ENCODE results near the gene HSPA12B. TPM values are rescaled to one million over a fixed set of nuclear protein-coding genes. Genes with fewer than 3 reads are reported as not detected.

HSPA12B gene, protein sequence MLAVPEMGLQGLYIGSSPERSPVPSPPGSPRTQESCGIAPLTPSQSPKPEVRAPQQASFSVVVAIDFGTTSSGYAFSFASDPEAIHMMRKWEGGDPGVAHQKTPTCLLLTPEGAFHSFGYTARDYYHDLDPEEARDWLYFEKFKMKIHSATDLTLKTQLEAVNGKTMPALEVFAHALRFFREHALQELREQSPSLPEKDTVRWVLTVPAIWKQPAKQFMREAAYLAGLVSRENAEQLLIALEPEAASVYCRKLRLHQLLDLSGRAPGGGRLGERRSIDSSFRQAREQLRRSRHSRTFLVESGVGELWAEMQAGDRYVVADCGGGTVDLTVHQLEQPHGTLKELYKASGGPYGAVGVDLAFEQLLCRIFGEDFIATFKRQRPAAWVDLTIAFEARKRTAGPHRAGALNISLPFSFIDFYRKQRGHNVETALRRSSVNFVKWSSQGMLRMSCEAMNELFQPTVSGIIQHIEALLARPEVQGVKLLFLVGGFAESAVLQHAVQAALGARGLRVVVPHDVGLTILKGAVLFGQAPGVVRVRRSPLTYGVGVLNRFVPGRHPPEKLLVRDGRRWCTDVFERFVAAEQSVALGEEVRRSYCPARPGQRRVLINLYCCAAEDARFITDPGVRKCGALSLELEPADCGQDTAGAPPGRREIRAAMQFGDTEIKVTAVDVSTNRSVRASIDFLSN
- 10 to 100 TPM in 2 of 4 donors, 1 to 10 TPM in 2; 7.7 to 58.2 (median 19.3) TPM for total RNA-seq

DNA sequence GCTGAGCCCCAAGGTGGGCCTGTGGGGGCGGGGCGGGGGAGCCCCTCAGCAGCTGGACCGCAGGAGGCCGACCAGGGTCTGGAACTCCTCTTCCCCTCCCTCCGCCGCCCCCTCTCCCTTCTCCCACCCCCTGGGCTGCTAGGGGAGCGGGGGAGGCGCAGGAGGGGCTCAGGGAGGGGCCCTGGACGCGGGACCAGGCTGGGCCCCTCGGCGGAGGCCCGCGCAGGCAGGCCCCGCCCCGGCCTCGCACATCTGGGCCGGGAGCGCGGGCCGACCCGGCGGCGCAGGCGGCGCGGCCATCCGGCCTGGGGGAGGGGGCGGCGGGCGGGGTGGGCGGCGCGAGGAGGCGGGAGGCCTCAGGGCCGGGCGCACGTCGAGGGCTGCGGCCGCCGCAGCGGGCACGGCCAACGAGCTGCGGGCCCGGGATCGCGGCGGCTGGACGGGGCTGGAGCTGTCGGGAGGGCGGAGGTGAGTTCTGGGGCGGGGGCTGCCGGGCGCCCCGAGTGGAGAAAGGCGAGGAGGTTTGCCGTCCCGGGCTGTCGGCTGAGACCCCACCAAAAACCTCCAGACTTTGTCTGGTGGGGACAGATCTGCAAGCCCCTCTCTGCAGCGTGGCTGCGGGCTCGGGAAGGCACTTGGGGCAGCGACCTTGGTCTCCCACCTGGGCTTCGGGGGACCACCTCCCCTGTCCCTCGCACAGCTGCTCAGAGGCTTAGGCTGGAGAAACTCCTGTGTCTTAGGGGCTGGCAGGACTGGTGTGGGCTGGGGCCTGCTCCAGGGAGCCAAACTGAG, at the start of gene HSPA12B:
Gene HSPA12B, plus strand, starts transcription at position 359 of the 792 bp plus-strand sequence. CDS start 5,990 bp downstream, outside the sequence.
- TF ChIP-seq, protein P1, sequence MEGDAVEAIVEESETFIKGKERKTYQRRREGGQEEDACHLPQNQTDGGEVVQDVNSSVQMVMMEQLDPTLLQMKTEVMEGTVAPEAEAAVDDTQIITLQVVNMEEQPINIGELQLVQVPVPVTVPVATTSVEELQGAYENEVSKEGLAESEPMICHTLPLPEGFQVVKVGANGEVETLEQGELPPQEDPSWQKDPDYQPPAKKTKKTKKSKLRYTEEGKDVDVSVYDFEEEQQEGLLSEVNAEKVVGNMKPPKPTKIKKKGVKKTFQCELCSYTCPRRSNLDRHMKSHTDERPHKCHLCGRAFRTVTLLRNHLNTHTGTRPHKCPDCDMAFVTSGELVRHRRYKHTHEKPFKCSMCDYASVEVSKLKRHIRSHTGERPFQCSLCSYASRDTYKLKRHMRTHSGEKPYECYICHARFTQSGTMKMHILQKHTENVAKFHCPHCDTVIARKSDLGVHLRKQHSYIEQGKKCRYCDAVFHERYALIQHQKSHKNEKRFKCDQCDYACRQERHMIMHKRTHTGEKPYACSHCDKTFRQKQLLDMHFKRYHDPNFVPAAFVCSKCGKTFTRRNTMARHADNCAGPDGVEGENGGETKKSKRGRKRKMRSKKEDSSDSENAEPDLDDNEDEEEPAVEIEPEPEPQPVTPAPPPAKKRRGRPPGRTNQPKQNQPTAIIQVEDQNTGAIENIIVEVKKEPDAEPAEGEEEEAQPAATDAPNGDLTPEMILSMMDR (IDR thresholded peaks at IDR 0.05): no peak
- no peak for DNase-seq (ENCODE audit: low spot score)
- no peak for ATAC-seq (ENCODE audit: low FRiP score)

DNA sequence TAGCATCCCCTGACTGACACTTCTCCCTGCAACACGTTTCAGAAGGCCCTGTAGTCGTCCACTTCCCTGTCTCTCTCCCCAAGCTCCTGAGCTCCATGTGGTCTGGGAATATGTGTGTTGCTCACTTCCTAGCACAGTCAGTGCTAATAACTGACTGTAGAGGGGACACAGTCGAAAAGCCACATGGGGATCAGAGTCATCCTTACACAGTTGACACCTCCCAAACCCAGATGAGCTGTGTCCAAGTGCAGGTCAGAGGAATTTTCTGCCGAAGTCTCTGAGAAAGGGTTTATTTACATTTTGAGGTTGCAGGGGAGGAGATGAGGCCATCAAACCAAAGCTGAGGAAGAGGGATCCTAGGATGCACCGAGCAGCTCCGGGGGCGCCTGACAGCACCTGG, 47.1 kb upstream of the HSPA12B start:
- no peak for ATAC-seq (ENCODE audit: low FRiP score)
- TF ChIP-seq, protein P1 (IDR thresholded peaks at IDR 0.05): no peak
- DNase-seq (ENCODE audit: low spot score): no peak

- DNase-seq (ENCODE audit: low spot score) (no peak), ATAC-seq (ENCODE audit: low FRiP score) (no peak)
- TF ChIP-seq, protein P1 (IDR thresholded peaks at IDR 0.05): no peak
Observed at GRCh38 chr20:3686421-3686820, 46.1 kb upstream of the HSPA12B start.

DNA sequence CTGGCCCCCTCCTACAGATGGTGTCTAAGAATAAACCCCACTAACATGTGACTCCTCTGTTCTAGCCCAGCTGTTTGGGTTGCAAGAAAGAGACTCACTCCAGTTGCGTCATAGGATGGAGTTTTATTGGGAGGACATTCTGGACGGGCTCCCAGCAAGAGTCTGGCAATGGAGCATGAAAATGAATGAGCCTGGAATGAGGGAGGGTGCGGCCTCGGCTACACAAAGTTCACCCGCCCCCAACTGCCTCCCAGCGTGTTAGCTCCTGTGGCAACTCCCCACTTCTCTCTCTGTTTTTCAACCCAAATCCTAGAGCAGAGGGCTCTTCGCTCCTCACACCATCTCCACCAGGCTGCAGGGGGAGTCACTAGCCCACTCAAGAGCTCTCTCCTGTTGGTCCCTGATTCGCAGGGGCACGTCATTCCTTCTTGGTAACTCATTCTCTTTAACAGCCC, 45.6 kb upstream of the HSPA12B start:
- DNase-seq (ENCODE audit: low spot score): peak; percentile 56
- TF ChIP-seq, protein P1 (IDR thresholded peaks at IDR 0.05): no peak
- peak; percentile 91 for ATAC-seq (ENCODE audit: low FRiP score)

DNA sequence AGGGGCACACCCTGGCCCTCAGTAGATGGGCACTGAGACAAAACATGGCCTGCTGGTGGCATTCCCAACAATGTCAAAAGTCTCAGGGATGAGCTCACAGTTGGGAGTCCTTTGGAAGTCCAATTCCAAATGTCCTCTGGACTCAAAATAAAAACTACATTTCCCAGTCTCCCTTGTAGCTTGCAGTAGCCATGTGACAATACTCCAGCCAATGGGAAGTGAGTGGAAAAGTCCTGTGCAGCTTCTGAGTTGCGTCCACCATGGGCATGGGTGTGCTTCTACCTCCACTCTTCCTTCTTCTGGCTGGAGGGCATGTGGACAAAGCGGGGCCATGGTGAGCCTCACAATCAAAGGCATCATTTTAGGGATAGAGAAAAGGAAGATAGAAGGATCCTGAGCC, 44.8 kb upstream of the HSPA12B start:
- ATAC-seq (ENCODE audit: low FRiP score) (peak; percentile 57), DNase-seq (ENCODE audit: low spot score) (no peak)
- TF ChIP-seq, protein P1 (IDR thresholded peaks at IDR 0.05): no peak

GRCh38 chr20:3689978-3690377, 42.5 kb upstream of the HSPA12B start:
- no peak for ATAC-seq (ENCODE audit: low FRiP score)
- TF ChIP-seq, protein P1 (IDR thresholded peaks at IDR 0.05): no peak
- no peak for DNase-seq (ENCODE audit: low spot score)
